OCI-LY7 (cell line): Measurements from ENCODE around the gene ARSK. TPM values are rescaled to one million over a fixed set of nuclear protein-coding genes. Genes with fewer than 3 reads are reported as not detected.
"Not testable (repeated sequence)": the region's sequence is repeated elsewhere in the genome, so short reads cannot be mapped to it uniquely, and the experiment has no call there.

Experiments used
- BruUV-seq: library from RNA; stranded (reverse); fragments of 400-500 nt; replicated peaks from 2 replicates; lab custom pipeline; 2021; lab: Mats Ljungman, UMichigan
- CTCF ChIA-PET: fragments of 300-600 bp; sonication (Branson Sonifier 250); formaldehyde crosslinking; loops from one replicate; lab custom pipeline; 2022; ENCODE audit warnings: antibody characterized with exemption; ENCODE audit not compliant: unreplicated experiment; lab: Charles Lee
- POLR2A ChIA-PET: fragments of 300-600 bp; sonication (Branson Sonifier 250); formaldehyde crosslinking; loops from one replicate; lab custom pipeline; 2022; ENCODE audit warnings: antibody characterized with exemption; lab: Charles Lee
- DNase-seq: peaks from one replicate; pipeline ENCODE4 v3.0.0-alpha.2; 2015; ENCODE audit warnings: low spot score
- H2AFZ ChIP-seq: fragments of 200-600 bp; sonication (generic), shearing (Covaris generic); 2 replicates; pipeline ENCODE4 v1.6.1; 2014; ENCODE audit warnings: mild to moderate bottlenecking, antibody characterized with exemption, low read length, moderate library complexity
- H3K27ac ChIP-seq: fragments of 200-600 bp; sonication (generic); 2 replicates; pipeline ENCODE4 v1.5.1; 2014; ENCODE audit warnings: mixed run types, low read depth, mild to moderate bottlenecking, moderate library complexity, low read length, inconsistent platforms; ENCODE audit not compliant: poor library complexity, severe bottlenecking
- H3K36me3 ChIP-seq: fragments of 200-600 bp; sonication (generic); 2 replicates; pipeline ENCODE4 v1.6.1; 2014; ENCODE audit warnings: mild to moderate bottlenecking, antibody characterized with exemption, low read length, moderate library complexity, mixed read lengths; ENCODE audit not compliant: insufficient read depth
- H3K4me1 ChIP-seq: fragments of 200-600 bp; sonication (generic); 2 replicates; pipeline ENCODE4 v1.5.1; 2014; ENCODE audit warnings: mild to moderate bottlenecking, low read length; ENCODE audit not compliant: insufficient read depth, poor library complexity, severe bottlenecking
- H3K4me2 ChIP-seq: fragments of 200-600 bp; sonication (generic); 2 replicates; pipeline ENCODE4 v1.6.1; 2014; ENCODE audit warnings: mild to moderate bottlenecking, low read length
- H3K4me3 ChIP-seq: fragments of 200-600 bp; sonication (generic); 2 replicates; pipeline ENCODE4 v1.5.1; 2014; ENCODE audit warnings: mild to moderate bottlenecking, low read depth, low read length; ENCODE audit not compliant: poor library complexity, severe bottlenecking
- H3K79me2 ChIP-seq: fragments of 200-600 bp; sonication (generic); 2 replicates; pipeline ENCODE4 v1.6.1; 2016; ENCODE audit warnings: low read depth, mild to moderate bottlenecking, low read length, moderate library complexity, mixed read lengths; ENCODE audit not compliant: insufficient read depth
- H3K9me2 ChIP-seq: fragments of 200-600 bp; sonication (generic); 2 replicates; pipeline ENCODE4 v1.6.1; 2016; ENCODE audit warnings: mild to moderate bottlenecking, low read length, mixed read lengths; ENCODE audit not compliant: insufficient read depth
- H3K9me3 ChIP-seq: fragments of 200-600 bp; sonication (generic); 2 replicates; pipeline ENCODE4 v1.6.1; 2014; ENCODE audit warnings: mild to moderate bottlenecking, mixed run types, low read length, mixed read lengths
- H4K20me1 ChIP-seq: fragments of 200-600 bp; sonication (generic); 2 replicates; pipeline ENCODE4 v1.6.1; 2014; ENCODE audit warnings: mild to moderate bottlenecking, antibody characterized with exemption, low read length, moderate library complexity, mixed read lengths; ENCODE audit not compliant: insufficient read depth
- EZH2phosphoT487 ChIP-seq: fragments of 200-600 bp; sonication (generic); IDR thresholded peaks from 2 replicates; pipeline ENCODE4 v1.6.1; 2018; ENCODE audit warnings: low read depth, borderline replicate concordance, mild to moderate bottlenecking, mixed run types, antibody characterized with exemption, low read length, moderate library complexity, mixed read lengths
- intact Hi-C: fragments of 100-400 bp; cut with micrococcal nuclease; formaldehyde crosslinking; loops from one replicate; pipeline ENCODE4 v1.10.0; 2022; ENCODE audit not compliant: unreplicated experiment
- total RNA-seq, 2 experiments: library from RNA; depleted of rRNA in 1 of 2; stranded (reverse); fragments of >200 nt in 1 of 2; shearing (Covaris generic) in 1 of 2; gene quantifications; 2 replicates each; pipeline ENCODE4 v1.2.3, GENCODE V29; 2014 to 2022
- TF ChIP-seq, protein P1 (sequence below): fragments of 200-600 bp; sonication (generic); conservative IDR thresholded peaks from 2 replicates; pipeline ENCODE4 v1.5.1; 2014; ENCODE audit warnings: mild to moderate bottlenecking, antibody characterized with exemption, low read length, moderate library complexity, mixed read lengths

ARSK gene
- total RNA-seq, 2 experiments from 2014 or later = 5.2 to 5.9 TPM

GRCh38 chr5:95644351-95645042 is 89.6 kb downstream of the ARSK start:
- Histone ChIP-seq H3K9me2 (no peaks in the 10 kb centered on the region), H3K79me2 (peaks cover 10% of the 10 kb centered on the region; the same call in 1 of the 2 replicates), H2AFZ (peak overlapping the region; percentile 90), H3K4me3 (no peak overlapping the region), H3K4me1 (peaks cover 30% of the 10 kb centered on the region), H3K4me2 (peak overlapping the region; percentile 39; the same call in 1 of the 2 replicates), H3K36me3 (no peaks in the 10 kb centered on the region), H3K9me3 (no peaks in the 10 kb centered on the region), H4K20me1 (no peaks in the 10 kb centered on the region), H3K27ac (no peak overlapping the region)
- intact Hi-C loops = loop anchor here (1.0 to 5.0 kb wide), 5 partner anchors 137 to 1538 kb away; partner anchors contain the start of genes CAST and RIOK2
- ChIA-PET CTCF (interaction anchor here (1.0 kb wide), 1 partner anchor 137 kb away, joined by 3 read pairs; no protein-coding TSS in a partner anchor), POLR2A (interaction anchor here (0.6 to 0.7 kb wide), 2 partner anchors 29 to 115 kb away, joined by 3 read pairs; no protein-coding TSS in a partner anchor)
- TF ChIP-seq, protein P1, sequence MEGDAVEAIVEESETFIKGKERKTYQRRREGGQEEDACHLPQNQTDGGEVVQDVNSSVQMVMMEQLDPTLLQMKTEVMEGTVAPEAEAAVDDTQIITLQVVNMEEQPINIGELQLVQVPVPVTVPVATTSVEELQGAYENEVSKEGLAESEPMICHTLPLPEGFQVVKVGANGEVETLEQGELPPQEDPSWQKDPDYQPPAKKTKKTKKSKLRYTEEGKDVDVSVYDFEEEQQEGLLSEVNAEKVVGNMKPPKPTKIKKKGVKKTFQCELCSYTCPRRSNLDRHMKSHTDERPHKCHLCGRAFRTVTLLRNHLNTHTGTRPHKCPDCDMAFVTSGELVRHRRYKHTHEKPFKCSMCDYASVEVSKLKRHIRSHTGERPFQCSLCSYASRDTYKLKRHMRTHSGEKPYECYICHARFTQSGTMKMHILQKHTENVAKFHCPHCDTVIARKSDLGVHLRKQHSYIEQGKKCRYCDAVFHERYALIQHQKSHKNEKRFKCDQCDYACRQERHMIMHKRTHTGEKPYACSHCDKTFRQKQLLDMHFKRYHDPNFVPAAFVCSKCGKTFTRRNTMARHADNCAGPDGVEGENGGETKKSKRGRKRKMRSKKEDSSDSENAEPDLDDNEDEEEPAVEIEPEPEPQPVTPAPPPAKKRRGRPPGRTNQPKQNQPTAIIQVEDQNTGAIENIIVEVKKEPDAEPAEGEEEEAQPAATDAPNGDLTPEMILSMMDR = peak; percentile 95
- TF ChIP-seq EZH2phosphoT487 = no peak
- no TSS peak for BruUV-seq
- DNase-seq = peak; percentile 74

DNA sequence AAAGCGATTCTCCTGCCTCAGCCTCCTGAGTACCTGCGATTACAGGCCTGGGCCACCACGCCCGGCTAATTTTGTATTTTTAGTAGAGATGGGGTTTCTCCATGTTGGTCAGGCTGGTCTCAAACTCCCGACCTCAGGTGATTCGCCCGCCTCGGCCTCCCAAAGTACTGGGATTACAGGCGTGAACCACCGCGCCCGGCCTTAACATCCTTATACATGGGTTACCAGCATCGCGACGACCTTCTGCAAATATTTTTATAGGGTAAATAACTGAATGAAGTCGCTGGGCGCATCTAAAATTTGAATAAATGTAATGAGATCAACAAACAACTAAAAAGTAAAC is 91.3 kb downstream of the ARSK start:
- H4K20me1 ChIP-seq, H3K36me3 ChIP-seq, DNase-seq, H3K9me3 ChIP-seq, H3K27ac ChIP-seq, BruUV-seq, H3K9me2 ChIP-seq: not testable (repeated sequence)
- ChIA-PET POLR2A (interaction anchor here (0.7 to 2.4 kb wide), 15 partner anchors 11 to 195 kb away, joined by 3 to 13 read pairs (median 3); no protein-coding TSS in a partner anchor), CTCF (interaction anchor here (1.3 kb wide), 1 partner anchor 18 kb away, joined by 4 read pairs; no protein-coding TSS in a partner anchor)
- Histone ChIP-seq H3K4me2 (peak overlapping the region; percentile 94), H3K4me1 (peaks cover 33% of the 10 kb centered on the region), H3K79me2 (peaks cover 10% of the 10 kb centered on the region; the same call in 1 of the 2 replicates), H2AFZ (peak overlapping the region; percentile 88; the same call in 1 of the 2 replicates), H3K4me3 (peak overlapping the region; percentile 78)
- intact Hi-C loops = loop anchor here (1.0 to 5.0 kb wide), 4 partner anchors 91 to 1536 kb away; partner anchors contain the start of genes ARSK, CAST and RIOK2

- Histone ChIP-seq H3K4me3 (peak within 1 kb of the TSS; percentile 78), H3K9me2 (no peaks in the 10 kb centered on the region), H3K9me3 (no peaks in the 10 kb centered on the region), H3K27ac (peak within 1 kb of the TSS; percentile 75), H3K36me3 (no peaks in the 10 kb centered on the region), H3K4me2 (peak within 1 kb of the TSS; percentile 94), H2AFZ (peak within 1 kb of the TSS; percentile 88), H4K20me1 (no peaks in the 10 kb centered on the region), H3K4me1 (peaks cover 33% of the 10 kb centered on the region), H3K79me2 (peaks cover 10% of the 10 kb centered on the region; the same call in 1 of the 2 replicates)
- peak; percentile 98 for DNase-seq
- TSS peak; percentile 79 for BruUV-seq
- CTCF ChIA-PET = interaction anchor here (1.0 to 1.3 kb wide), 2 partner anchors 18 to 115 kb away, joined by 3 to 4 read pairs; no protein-coding TSS in a partner anchor
- POLR2A ChIA-PET = interaction anchor here (0.7 to 2.4 kb wide), 20 partner anchors 12 to 206 kb away, joined by 3 to 13 read pairs (median 3); partner anchors contain the start of gene GLRX
- intact Hi-C loops = loop anchor here (1.0 to 5.0 kb wide), 4 partner anchors 91 to 1536 kb away; partner anchors contain the start of genes ARSK, CAST and RIOK2
- TF ChIP-seq, protein P1 = 0 out of 2 replicates have a peak, but pooled peaks have one; percentile 33
- TF ChIP-seq EZH2phosphoT487 = no peak
Measured at GRCh38 chr5:95646569-95647431, 91.9 kb downstream of the ARSK start, which contains the start of gene RFESD. Gene RFESD, plus strand, starts transcription at chr5:95646777. Its CDS starts 5,495 bp downstream, at chr5:95652272.
